Omental fat pad (tissue), 4 donors: Measurements from ENCODE around the gene ALOX15B. TPM values are rescaled to one million over a fixed set of nuclear protein-coding genes. Genes with fewer than 3 reads are reported as not detected.
"Not testable (repeated sequence)": the region's sequence is repeated elsewhere in the genome, so short reads cannot be mapped to it uniquely, and the experiment has no call there.

Source experiments
- ATAC-seq: fragments of 150-250 bp; one replicate; pipeline ENCODE4 v1.9.1; 2016; ENCODE audit warnings: mild to moderate bottlenecking, moderate library complexity; ENCODE audit not compliant: low FRiP score
- DNase-seq: peaks from one replicate; pipeline ENCODE4 v3.0.0-alpha.2; 2019; ENCODE audit warnings: low spot score
- CTCF ChIP-seq, 3 donors: fragments of 450-650 bp; IDR thresholded peaks; one replicate each; pipeline ENCODE4 v1.5.1; 2016 to 2017; ENCODE audit warnings: antibody characterized with exemption in 3 of 3, mild to moderate bottlenecking in 3 of 3, moderate library complexity in 2 of 3
- total RNA-seq, 4 donors: library from RNA; depleted of rRNA; stranded (reverse); fragments of >200 nt; gene quantifications; one replicate each; pipeline ENCODE4 v1.1.0, GENCODE V29; 2016

The ALOX15B gene
- total RNA-seq, 4 donors from 2014 or later, result 3.8 to 9.8 (median 8.2) TPM

GRCh38 chr17:8019665-8020650 lies 18.9 kb upstream of the ALOX15B start:
- ATAC-seq, result no peak
- no peak for DNase-seq
- no peak for TF ChIP-seq CTCF (IDR thresholded peaks at IDR 0.05)

- DNase-seq, result no peak
- no peak for TF ChIP-seq CTCF (IDR thresholded peaks at IDR 0.05)
- no peak for ATAC-seq
Observed at GRCh38 chr17:8020776-8021564, 17.9 kb upstream of the ALOX15B start.

- DNase-seq (no peak), ATAC-seq (no peak)
- TF ChIP-seq CTCF (IDR thresholded peaks at IDR 0.05), result no peak
Observed at GRCh38 chr17:8021565-8022359, 17.1 kb upstream of the ALOX15B start.

- no peak for TF ChIP-seq CTCF (IDR thresholded peaks at IDR 0.05)
- DNase-seq, result no peak
- no peak for ATAC-seq
Observed at GRCh38 chr17:8022360-8023003, 16.4 kb upstream of the ALOX15B start.

GRCh38 chr17:8024161-8024560 lies 14.7 kb upstream of the ALOX15B start:
- DNase-seq, ATAC-seq: not testable (repeated sequence)

- ATAC-seq, result no peak
- TF ChIP-seq CTCF (IDR thresholded peaks at IDR 0.05), result no peak
- no peak for DNase-seq
Observed at GRCh38 chr17:8025176-8025911, 13.5 kb upstream of the ALOX15B start.
